Body of pancreas (tissue), 4 donors: ENCODE results near the gene AP1M2.

ENCODE experiments used
- POLR2A ChIP-seq, 3 donors: fragments of 450-650 bp; IDR thresholded peaks; one replicate each; pipeline ENCODE4 v1.6.1; 2016; ENCODE audit warnings: antibody characterized with exemption in 3 of 3, mild to moderate bottlenecking in 2 of 3
- TF ChIP-seq, protein P1 (sequence below), 7 experiments: fragments of 450-650 bp in 4 of 7; fragments of 200-600 bp in 3 of 7; sonication (generic) in 3 of 7; IDR thresholded peaks; one replicate each; pipeline ENCODE4 v1.5.1; 2016 to 2019; ENCODE audit warnings: antibody characterized with exemption in 7 of 7

DNA sequence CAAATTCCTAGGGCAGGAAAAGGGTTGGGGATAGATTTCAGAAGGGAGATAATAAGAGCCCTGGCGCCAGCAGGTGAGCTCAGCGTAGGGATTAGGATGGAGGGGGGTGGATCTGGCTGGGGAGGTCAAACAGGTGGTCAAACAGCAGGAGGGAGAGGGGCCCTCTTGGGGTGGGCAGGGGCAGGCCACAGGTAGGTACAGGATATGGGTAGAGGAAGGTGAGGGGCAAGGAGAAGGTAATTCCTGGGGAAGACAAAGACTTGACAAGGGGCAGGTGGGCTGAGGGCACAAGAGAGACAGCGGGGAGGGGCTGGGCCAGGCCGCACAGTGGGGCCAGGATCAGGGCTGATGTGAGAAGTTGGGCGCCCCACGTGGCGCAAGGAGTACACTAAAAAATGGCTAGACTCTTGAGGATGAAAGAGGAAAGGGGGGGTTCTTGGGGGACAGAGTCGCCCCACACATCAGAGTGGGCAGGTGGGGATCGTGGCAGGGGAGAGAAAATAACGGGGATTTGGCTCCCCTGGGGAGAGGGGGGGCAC, 22.0 kb downstream of the AP1M2 start:
- TF ChIP-seq, protein P1, sequence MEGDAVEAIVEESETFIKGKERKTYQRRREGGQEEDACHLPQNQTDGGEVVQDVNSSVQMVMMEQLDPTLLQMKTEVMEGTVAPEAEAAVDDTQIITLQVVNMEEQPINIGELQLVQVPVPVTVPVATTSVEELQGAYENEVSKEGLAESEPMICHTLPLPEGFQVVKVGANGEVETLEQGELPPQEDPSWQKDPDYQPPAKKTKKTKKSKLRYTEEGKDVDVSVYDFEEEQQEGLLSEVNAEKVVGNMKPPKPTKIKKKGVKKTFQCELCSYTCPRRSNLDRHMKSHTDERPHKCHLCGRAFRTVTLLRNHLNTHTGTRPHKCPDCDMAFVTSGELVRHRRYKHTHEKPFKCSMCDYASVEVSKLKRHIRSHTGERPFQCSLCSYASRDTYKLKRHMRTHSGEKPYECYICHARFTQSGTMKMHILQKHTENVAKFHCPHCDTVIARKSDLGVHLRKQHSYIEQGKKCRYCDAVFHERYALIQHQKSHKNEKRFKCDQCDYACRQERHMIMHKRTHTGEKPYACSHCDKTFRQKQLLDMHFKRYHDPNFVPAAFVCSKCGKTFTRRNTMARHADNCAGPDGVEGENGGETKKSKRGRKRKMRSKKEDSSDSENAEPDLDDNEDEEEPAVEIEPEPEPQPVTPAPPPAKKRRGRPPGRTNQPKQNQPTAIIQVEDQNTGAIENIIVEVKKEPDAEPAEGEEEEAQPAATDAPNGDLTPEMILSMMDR (IDR thresholded peaks at IDR 0.05): peak in 2 of 7 experiments; percentile 2 to 9
- TF ChIP-seq POLR2A (IDR thresholded peaks at IDR 0.05): no peak
